Measurements from ENCODE around the gene PITX2. TPM values are rescaled to one million over a fixed set of nuclear protein-coding genes. Genes with fewer than 3 reads are reported as not detected.
"Not testable (repeated sequence)": the region's sequence is repeated elsewhere in the genome, so short reads cannot be mapped to it uniquely, and the experiment has no call there.

Gene PITX2
- total RNA-seq, 2 donors from 2014 or later, result not detected

DNA sequence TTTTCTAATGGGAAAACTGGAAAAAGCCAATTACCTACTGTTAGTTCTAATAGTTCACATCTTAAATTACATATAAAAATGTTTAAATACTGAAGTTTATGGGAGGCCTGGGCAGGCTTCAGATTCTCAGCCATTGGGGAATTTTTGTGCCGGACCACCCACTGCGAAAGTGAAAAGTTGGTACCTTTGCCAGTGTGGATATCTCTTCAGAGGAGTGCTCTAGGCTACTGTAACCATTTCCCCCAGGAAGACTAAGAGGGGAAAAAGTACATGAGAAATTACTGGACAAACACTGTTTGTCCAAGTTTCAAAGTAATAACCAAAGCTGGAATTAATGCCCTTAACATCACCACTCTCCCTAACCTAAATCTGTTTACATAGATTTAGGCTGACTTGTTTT is 20.8 kb downstream of the PITX2 start:
- H3K27me3 Mint-ChIP-seq, result peaks cover 12% of the 10 kb centered on the region

DNA sequence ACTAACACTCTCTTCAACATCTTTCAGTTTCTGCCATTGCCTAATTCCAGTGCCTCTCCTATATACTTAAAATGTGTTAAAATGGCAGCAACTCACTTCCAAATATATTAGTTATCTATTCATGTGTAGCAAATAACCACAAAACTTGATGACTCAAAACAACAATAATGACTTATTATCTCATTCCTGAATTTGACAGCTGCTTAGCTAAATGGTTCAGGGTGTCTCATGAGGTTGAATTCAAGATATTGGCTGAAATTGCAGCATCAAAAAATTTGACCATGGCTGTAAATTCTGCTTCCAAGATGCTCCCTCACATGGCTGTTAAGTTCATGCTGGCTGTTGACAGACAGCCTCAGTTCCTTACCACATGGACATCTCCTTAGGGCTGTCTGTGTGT is 25.3 kb downstream of the PITX2 start:
- Mint-ChIP-seq H3K27ac (no peak overlapping the region), H3K36me3 (ENCODE audit: low read depth) (no peaks in the 10 kb centered on the region), H3K27me3 (no peaks in the 10 kb centered on the region), H3K4me3 (no peak overlapping the region), H3K4me1 (no peaks in the 10 kb centered on the region)
- no peaks in the 10 kb centered on the region for H3K9me3 ChIP-seq (ENCODE audit: control insufficient read depth, low read length, poor library complexity, severe bottlenecking)
- ATAC-seq, result no peak
- DNase-seq, result no peak

More for the DNA sequence above, 20.8 kb downstream of the PITX2 start:
- H3K4me1 Mint-ChIP-seq, result no peaks in the 10 kb centered on the region
- H3K4me3 Mint-ChIP-seq, result no peak overlapping the region
- no peak for DNase-seq
- no peak overlapping the region for H3K27ac Mint-ChIP-seq
- no peaks in the 10 kb centered on the region for H3K36me3 Mint-ChIP-seq (ENCODE audit: low read depth)
- H3K9me3 ChIP-seq (ENCODE audit: control insufficient read depth, low read length, poor library complexity, severe bottlenecking), result no peaks in the 10 kb centered on the region
- ATAC-seq, result no peak

DNA sequence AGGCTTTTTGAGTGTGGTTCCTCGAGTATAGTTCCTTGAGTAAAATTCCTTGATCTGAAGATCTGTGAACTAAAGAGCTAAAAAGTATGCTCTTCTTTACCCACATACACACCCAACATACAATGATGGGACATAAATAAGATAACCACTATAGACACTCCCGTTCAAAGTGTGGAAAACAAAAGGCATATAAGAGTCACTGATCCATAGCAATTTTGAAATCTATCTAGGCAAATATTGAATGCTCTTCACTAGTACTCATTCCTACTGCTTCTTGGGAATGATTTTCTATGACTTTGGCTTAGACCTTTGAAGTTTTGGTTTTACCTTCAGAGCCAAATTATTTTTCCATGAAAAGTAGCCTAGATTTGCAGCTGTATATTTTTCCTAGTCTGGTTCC is 26.4 kb downstream of the PITX2 start:
- no peaks in the 10 kb centered on the region for H3K9me3 ChIP-seq (ENCODE audit: control insufficient read depth, low read length, poor library complexity, severe bottlenecking)
- H3K27me3 Mint-ChIP-seq, result no peaks in the 10 kb centered on the region
- H3K36me3 Mint-ChIP-seq (ENCODE audit: low read depth), result no peaks in the 10 kb centered on the region
- no peak for DNase-seq
- ATAC-seq, result no peak
- H3K27ac Mint-ChIP-seq, result no peak overlapping the region
- H3K4me3 Mint-ChIP-seq, result no peak overlapping the region
- H3K4me1 Mint-ChIP-seq, result no peaks in the 10 kb centered on the region

DNA sequence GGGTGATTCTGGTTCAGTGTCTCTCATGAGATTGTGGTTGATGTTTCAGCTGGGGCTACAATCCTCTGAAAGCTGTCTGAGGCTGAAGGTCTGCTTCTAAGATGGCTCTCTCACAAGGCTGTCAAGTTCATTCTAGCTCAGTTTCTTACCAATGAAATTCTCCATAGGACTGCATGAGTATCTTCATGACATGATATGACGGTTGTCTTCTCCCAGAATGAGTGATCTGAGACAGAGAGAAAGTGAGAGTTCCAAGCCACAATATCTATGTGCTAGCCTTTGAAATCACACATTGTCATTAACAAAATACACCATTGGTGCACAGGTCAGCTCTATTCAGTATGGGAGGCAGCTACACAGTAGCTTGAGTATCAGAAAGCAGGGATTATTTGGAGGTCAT is 27.3 kb downstream of the PITX2 start:
- Mint-ChIP-seq H3K4me1 (no peaks in the 10 kb centered on the region), H3K4me3 (no peak overlapping the region), H3K27me3 (peaks cover 3% of the 10 kb centered on the region), H3K27ac (no peak overlapping the region), H3K36me3 (ENCODE audit: low read depth) (no peaks in the 10 kb centered on the region)
- DNase-seq, result no peak
- no peak for ATAC-seq
- H3K9me3 ChIP-seq (ENCODE audit: control insufficient read depth, low read length, poor library complexity, severe bottlenecking), result no peaks in the 10 kb centered on the region

DNA sequence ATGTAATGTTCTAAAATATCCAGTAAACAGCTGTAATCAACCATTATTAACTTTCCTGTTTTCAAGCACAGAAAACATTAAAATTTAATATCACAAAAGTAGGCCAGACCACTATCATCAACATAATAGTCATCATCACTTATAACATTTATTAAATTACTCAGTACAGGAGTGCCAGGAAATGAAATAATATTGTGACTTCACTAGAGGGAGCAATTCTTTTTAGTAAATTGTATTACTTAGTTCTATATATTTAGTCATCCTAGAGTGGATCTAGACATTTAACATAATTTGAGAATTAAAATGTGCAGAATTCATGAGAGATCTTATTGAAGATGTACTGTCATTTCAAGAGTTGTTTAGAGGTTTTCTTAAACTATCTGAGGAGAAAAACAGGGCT is 33.6 kb downstream of the PITX2 start:
- no peaks in the 10 kb centered on the region for H3K4me1 Mint-ChIP-seq
- H3K27me3 Mint-ChIP-seq, result peaks cover 5% of the 10 kb centered on the region
- ATAC-seq, result no peak

DNA sequence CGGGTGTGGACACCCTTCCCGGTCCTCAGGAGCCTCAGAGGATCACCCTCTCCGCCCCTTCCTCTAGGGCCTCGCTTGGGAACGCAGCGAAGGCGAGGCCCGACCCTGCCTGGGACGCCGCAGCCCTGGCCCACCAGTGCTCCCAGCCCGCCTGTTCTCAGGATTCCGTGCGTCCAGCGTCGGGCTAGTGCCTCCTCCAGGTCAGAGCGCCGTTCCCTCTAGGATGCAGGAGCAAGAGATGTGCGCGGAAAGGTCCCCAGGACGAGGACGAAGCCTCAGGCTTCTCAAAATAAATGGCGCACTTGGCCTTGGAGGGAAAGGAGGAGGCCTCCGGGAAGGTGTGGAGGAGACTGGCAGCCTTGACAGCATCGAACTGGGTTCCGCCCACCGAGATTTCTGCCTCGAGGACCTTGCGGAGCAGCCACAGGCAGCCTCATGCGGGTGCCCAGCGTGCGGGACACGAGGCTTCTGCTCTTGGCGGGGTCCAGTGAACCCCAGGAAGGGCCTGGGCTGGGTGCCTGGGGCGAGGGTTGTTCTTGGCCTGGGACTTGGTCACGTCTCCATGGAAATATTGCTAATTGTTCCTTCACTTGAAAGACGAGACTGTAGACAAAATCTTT is 35.1 kb downstream of the PITX2 start:
- H3K27me3 Mint-ChIP-seq, result peaks cover 15% of the 10 kb centered on the region
- H3K4me3 Mint-ChIP-seq, result no peak overlapping the region
- no peak for DNase-seq
- no peaks in the 10 kb centered on the region for H3K9me3 ChIP-seq (ENCODE audit: control insufficient read depth, low read length, poor library complexity, severe bottlenecking)
- H3K4me1 Mint-ChIP-seq, result no peaks in the 10 kb centered on the region
- H3K36me3 Mint-ChIP-seq (ENCODE audit: low read depth), result no peaks in the 10 kb centered on the region
- ATAC-seq, result no peak
- no peak overlapping the region for H3K27ac Mint-ChIP-seq

More for the DNA sequence above, 33.6 kb downstream of the PITX2 start:
- Mint-ChIP-seq H3K36me3 (ENCODE audit: low read depth) (no peaks in the 10 kb centered on the region), H3K4me3 (no peak overlapping the region), H3K27ac (no peak overlapping the region)
- no peaks in the 10 kb centered on the region for H3K9me3 ChIP-seq (ENCODE audit: control insufficient read depth, low read length, poor library complexity, severe bottlenecking)
- DNase-seq, result no peak

DNA sequence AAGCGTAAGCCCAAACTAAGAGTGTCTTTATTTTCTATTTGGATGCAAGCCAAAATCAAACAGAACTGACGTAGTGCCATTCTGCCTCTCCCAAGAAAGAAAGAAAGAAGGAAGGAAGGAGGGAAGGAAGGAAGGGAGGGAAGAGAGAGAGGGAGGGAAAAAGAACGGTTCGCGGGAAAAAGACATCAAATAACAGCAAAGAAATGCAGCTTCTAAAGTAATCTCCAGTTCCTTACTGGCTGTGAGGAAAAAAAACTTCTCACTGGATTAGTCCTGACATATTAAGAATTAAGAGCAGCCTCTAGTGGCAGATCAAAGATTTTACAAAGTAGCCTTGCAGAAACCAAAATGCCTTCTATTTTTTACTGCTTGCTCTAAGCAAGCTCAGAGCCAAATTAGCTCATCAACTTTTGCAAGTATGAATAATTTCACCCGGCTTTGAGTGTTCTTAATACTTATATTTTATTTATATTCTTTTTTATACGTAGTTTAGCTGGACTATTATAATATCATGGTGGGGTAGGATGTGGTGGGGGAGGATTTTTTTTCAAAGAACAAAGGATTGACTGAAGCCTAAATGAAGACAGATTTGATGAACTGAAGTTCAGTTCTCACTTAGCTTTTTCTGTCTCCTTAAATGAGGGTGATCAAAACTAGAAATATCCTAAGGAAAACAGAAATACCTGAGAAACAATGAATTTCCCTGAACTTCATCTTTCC is 36.6 kb downstream of the PITX2 start:
- Mint-ChIP-seq H3K27ac (no peak overlapping the region), H3K4me1 (no peaks in the 10 kb centered on the region), H3K27me3 (peaks cover 23% of the 10 kb centered on the region), H3K4me3 (no peak overlapping the region), H3K36me3 (ENCODE audit: low read depth) (no peaks in the 10 kb centered on the region)
- DNase-seq, result no peak
- no peak for ATAC-seq
- H3K9me3 ChIP-seq (ENCODE audit: control insufficient read depth, low read length, poor library complexity, severe bottlenecking), result no peaks in the 10 kb centered on the region

DNA sequence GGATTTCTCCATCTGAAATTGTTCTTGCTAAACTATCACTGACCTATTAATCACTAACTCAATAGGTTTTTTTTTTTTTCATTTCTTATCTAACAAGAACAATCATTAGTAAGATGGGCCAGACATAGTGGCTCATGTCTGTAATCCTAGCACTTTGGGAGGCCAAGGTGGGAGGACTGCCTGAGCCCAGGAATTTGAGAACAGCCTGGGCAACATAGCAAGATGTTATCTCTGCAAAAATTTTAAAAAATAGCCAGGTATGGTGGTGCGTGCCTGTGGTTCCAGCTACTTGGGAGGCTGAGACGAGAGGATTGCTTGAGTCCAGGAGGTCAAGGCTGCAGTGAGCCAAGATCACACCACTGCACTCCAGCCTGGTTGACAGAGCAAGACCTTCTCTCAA is 46.2 kb downstream of the PITX2 start:
- not testable (repeated sequence) for DNase-seq; ATAC-seq; H3K4me1 Mint-ChIP-seq; H3K36me3 Mint-ChIP-seq (ENCODE audit: low read depth); H3K9me3 ChIP-seq (ENCODE audit: control insufficient read depth, low read length, poor library complexity, severe bottlenecking); H3K27me3 Mint-ChIP-seq; H3K27ac Mint-ChIP-seq; H3K4me3 Mint-ChIP-seq

Other genes starting within 250 kb of the PITX2 start
- not detected for gene ENPEP, start 146.9 kb downstream of the PITX2 start, total RNA-seq

Data from T-helper 17 cell (primary cell).